GM18498 (cell line): ENCODE data around the gene PRR11.
"Not testable (repeated sequence)": the region's sequence is repeated elsewhere in the genome, so short reads cannot be mapped to it uniquely, and the experiment has no call there.

Experiments
- ATAC-seq: cut with Tn5 transposase; IDR thresholded peaks from one replicate; pipeline ENCODE4 v1.9.1; 2021; ENCODE audit warnings: mild to moderate bottlenecking, moderate library complexity; ENCODE audit not compliant: unreplicated experiment

PRR11 gene

DNA sequence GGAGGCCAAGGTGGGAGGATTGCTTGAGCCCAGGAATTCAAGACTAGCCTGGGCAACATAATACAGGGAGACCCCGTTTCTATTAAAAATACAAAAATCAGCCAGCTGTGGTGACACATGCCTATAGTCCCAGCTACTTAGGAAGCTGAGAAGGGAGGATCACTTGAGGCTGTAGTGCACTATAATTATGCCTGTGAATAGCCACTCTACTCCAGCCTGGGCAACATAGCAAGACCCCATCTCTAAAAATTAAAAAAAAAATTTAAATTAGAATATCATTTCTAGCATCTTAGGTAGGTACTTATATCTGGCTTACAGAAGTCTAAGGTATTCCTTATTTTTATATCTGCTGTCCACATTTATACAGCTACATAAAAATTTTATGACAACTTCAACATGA is 46.8 kb downstream of the PRR11 start:
- ATAC-seq = no peak

- ATAC-seq = no peak
Observed at GRCh38 chr17:59219370-59219769, 63.8 kb downstream of the PRR11 start.

DNA sequence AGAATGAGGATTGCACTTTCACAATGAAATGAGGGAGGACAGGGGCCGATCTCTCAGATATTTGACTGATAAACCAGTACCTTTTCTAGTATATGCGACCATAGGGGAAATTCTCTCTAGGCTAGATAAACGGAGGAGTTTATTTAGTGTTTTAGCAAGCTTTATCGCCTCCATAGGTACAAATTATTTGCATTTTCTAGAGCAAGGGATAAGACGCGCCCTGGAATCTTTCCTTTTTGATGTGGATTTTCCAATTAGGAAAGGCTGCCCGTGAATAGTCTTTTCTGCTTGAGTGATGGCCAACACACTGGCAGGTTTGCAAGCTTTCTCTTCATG is 64.4 kb downstream of the PRR11 start:
- peak; percentile 6 for ATAC-seq

GRCh38 chr17:59220328-59221158 is 65.0 kb downstream of the PRR11 start, which contains the start of gene GDPD1:
Gene GDPD1 (plus strand): TSS chr17:59220511. CDS start chr17:59220610, 99 bp downstream.
- peak; percentile 94 for ATAC-seq

DNA sequence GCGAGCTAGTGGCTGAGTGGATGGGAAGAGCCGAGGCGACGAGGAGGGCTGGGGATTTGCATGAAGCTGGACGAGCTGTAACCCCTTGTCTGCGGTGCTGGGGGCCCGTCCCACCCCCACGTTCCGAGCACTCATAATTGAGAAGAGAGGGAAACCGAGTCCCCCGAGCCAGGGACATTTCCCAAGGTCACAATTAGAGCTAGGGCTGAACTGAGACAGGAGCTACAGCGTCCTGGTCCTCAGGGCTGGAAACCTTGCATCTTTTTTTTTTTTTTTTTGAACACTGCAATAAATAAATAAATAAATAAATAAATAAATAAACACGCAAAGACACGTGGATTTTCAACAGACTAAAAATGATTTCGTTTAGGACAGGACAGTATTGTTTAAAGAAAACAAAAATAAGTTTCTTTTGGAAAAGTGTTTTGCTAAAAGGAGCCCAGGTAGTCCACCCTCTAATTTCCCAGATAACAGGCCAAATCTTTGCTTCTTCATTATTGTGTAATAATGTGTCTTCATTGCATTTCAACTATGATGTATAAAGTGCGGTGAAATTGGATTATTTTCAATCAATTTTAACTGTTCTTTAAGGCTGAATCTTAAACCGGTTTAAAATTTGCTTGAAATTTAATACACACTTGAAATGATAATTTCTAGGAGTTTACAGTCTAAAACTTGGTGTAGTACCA is 65.8 kb downstream of the PRR11 start:
- ATAC-seq = no peak

DNA sequence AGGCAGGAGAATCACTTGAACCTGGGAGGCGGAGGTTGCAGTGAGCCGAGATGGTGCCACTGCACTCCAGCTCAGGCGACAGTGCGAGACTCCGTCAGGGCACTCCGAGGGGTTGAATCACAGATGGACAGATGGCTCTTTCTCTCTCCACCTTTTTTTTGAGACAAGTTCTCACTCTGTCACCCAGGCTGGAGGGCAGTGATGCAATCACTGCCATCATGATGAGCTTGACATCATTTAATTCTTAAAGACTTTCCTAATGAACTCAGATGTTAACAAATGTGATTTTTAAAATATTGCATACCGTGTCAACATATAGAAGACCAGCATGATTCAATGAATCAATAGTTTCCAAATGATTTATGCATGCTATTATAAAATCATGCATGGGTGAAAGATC is 68.3 kb downstream of the PRR11 start:
- no peak for ATAC-seq

DNA sequence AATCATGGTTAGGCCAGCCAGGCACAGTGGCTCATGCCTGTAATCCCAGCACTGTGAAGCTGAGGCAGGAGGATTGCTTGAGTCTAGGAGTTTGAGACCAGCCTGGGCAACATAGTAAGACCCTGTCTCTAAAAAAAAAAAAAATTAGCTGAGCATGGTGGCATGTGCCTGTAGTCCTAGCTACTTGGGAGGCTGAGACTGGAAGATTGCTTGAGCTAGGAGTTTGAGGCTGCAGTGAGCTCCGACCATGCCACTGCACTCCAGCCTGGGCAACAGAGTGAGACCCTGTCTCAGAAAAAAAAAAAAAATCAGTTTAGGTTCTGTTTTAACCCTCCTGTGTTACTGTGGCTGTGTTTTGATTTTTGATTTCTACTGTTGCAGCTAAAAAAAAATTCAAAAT is 73.0 kb downstream of the PRR11 start:
- not testable (repeated sequence) for ATAC-seq

GRCh38 chr17:59230764-59231163 is 75.2 kb downstream of the PRR11 start:
- no peak for ATAC-seq

- no peak for ATAC-seq
Observed at GRCh38 chr17:59234631-59235030, 79.1 kb downstream of the PRR11 start.

DNA sequence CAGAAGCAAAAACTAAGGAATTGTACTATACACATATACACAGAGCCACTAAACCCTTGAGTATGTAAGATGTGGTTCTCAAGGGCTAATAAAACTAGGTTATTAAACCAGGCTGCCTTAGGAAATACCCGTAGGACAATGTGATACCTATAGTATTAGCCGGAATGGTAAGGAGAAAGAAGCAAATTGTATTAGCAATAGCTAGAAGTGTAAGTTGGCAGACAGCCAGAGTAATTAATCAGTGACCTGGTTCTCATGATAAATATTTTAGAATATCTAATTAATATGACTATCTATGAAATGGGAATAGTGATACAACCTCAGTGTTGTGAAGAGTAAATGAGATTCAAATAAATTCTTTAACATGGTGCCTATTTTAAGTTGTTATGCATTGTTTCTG is 83.4 kb downstream of the PRR11 start:
- no peak for ATAC-seq

DNA sequence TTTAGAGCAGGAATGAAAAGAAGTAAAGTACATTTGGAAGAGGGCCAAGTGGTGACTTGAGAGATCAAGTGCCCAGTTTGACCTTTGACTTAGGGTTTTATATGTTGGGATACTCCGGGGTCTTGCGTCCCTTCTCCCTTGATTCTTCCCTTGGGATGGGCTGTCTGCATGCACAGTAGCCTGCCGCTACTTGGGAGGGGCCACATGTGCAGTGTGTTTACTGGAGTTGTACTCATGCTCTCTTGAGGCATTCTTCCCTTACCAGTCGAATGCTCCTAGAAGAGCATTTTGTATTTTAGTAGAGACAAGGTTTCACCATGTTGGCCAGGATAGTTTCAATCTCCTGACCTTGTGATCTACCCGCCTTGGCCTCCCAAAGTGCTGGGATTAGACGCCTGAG is 88.5 kb downstream of the PRR11 start:
- ATAC-seq = no peak
